ENCODE results near the gene SEPTIN8. TPM values are rescaled to one million over a fixed set of nuclear protein-coding genes. Genes with fewer than 3 reads are reported as not detected.

The SEPTIN8 gene
- polyA plus RNA-seq, 2 donors = 22.1 to 23.3 TPM

Other genes with a start within 250 kb of the SEPTIN8 start
- gene IL5, start 233.7 kb downstream of the SEPTIN8 start, polyA plus RNA-seq = not detected
- gene RAD50, start 220.3 kb downstream of the SEPTIN8 start, polyA plus RNA-seq = 1 to 10 TPM; 6.2 to 8.5 TPM
- gene IL13, start 119.1 kb downstream of the SEPTIN8 start, polyA plus RNA-seq = not detected
- gene IL4, start 103.2 kb downstream of the SEPTIN8 start, polyA plus RNA-seq = not detected
- 1 to 10 TPM; 2.0 to 2.4 TPM for gene KIF3A, start 39.7 kb downstream of the SEPTIN8 start, polyA plus RNA-seq
- under 1 TPM; 0.04 to 0.05 TPM for gene CCNI2, start 29.8 kb downstream of the SEPTIN8 start, polyA plus RNA-seq
- under 1 TPM; 0.07 to 0.18 TPM for gene SOWAHA, start 36.1 kb upstream of the SEPTIN8 start, polyA plus RNA-seq
- 1 to 10 TPM; 3.3 to 5.6 TPM for gene SHROOM1, start 53.4 kb upstream of the SEPTIN8 start, polyA plus RNA-seq
- under 1 TPM; 0.16 to 0.55 TPM for gene GDF9, start 89.2 kb upstream of the SEPTIN8 start, polyA plus RNA-seq
- gene UQCRQ, start 89.4 kb upstream of the SEPTIN8 start, polyA plus RNA-seq = 100 to 1,000 TPM; 351 to 424 TPM
- 1 to 10 TPM in 1 of 2 donors, under 1 TPM in 1; 0.73 to 2.2 TPM for gene LEAP2, start 96.4 kb upstream of the SEPTIN8 start, polyA plus RNA-seq
- 10 to 100 TPM; 10.4 to 12.6 TPM for gene AFF4, start 186.4 kb upstream of the SEPTIN8 start, polyA plus RNA-seq
- 10 to 100 TPM; 22.0 to 23.4 TPM for gene ZCCHC10, start 249.3 kb upstream of the SEPTIN8 start, polyA plus RNA-seq